Glutamatergic neuron (in vitro differentiated cells): ENCODE measurements around the gene RPS6KB2. TPM values are rescaled to one million over a fixed set of nuclear protein-coding genes. Genes with fewer than 3 reads are reported as not detected.
A peak's percentile ranks its signal among the peaks of the same experiment; 100 is the strongest.

Experiments
- DNase-seq: peaks from one replicate; pipeline ENCODE4 v3.0.0; 2022
- H3K27ac Mint-ChIP-seq: one replicate; pipeline ENCODE4 v1.8.0; 2020; ENCODE audit warnings: mild to moderate bottlenecking, mixed read lengths, inconsistent platforms; ENCODE audit not compliant: unreplicated experiment
- H3K27me3 Mint-ChIP-seq: one replicate; pipeline ENCODE4 v1.8.0; 2020; ENCODE audit warnings: mild to moderate bottlenecking, moderate library complexity, mixed read lengths, inconsistent platforms; ENCODE audit not compliant: unreplicated experiment
- H3K36me3 Mint-ChIP-seq: one replicate; pipeline ENCODE4 v1.8.0; 2020; ENCODE audit warnings: mild to moderate bottlenecking, mixed read lengths, inconsistent platforms; ENCODE audit not compliant: unreplicated experiment
- H3K4me1 Mint-ChIP-seq: one replicate; pipeline ENCODE4 v1.8.0; 2020; ENCODE audit warnings: mild to moderate bottlenecking, low read depth, mixed read lengths, inconsistent platforms; ENCODE audit not compliant: unreplicated experiment
- H3K4me3 Mint-ChIP-seq: one replicate; pipeline ENCODE4 v1.8.0; 2020; ENCODE audit warnings: mild to moderate bottlenecking, mixed read lengths, inconsistent platforms; ENCODE audit not compliant: unreplicated experiment
- H3K9me3 Mint-ChIP-seq: one replicate; pipeline ENCODE4 v1.8.0; 2020; ENCODE audit warnings: mild to moderate bottlenecking, moderate library complexity, mixed read lengths, inconsistent platforms; ENCODE audit not compliant: unreplicated experiment
- CTCF ChIP-seq: fragments of 200-600 bp; sonication (generic); IDR thresholded peaks from one replicate; pipeline ENCODE4 v1.5.0; 2021; ENCODE audit not compliant: partially characterized antibody, unreplicated experiment
- total RNA-seq: library from RNA; stranded (reverse); fragmentation: NEBNext Ultra II Directional; extraction: Animal tissue kit (Norgen Biotek cat#: 25700); gene quantifications from one replicate; pipeline ENCODE4 v1.2.1, GENCODE V29; 2021; ENCODE audit not compliant: unreplicated experiment

The RPS6KB2 gene
- total RNA-seq, 1 donor from 2014 or later: 69.0 TPM

- Mint-ChIP-seq H3K4me3 (no peak within 1 kb of the TSS), H3K9me3 (peaks cover 2% of the 10 kb centered on the region), H3K36me3 (no peaks in the 10 kb centered on the region), H3K4me1 (peaks cover 7% of the 10 kb centered on the region), H3K27ac (peak within 1 kb of the TSS; percentile 95), H3K27me3 (peaks cover 17% of the 10 kb centered on the region)
- TF ChIP-seq CTCF: no peak
- no peak for DNase-seq
These were observed 9.0 kb downstream of the RPS6KB2 start, which contains the start of gene PTPRCAP for GRCh38 chr11:67437082-67437808. Gene PTPRCAP, minus strand, starts transcription at chr11:67437682. Its CDS starts 63 bp downstream, at chr11:67437619.

- Mint-ChIP-seq H3K27me3 (peaks cover 19% of the 10 kb centered on the region), H3K36me3 (no peaks in the 10 kb centered on the region), H3K4me1 (peaks cover 7% of the 10 kb centered on the region), H3K9me3 (peaks cover 2% of the 10 kb centered on the region), H3K4me3 (no peak overlapping the region), H3K27ac (peak overlapping the region; percentile 70)
- no peak for TF ChIP-seq CTCF
- no peak for DNase-seq
These were observed 9.5 kb downstream of the RPS6KB2 start for GRCh38 chr11:67437809-67438157.

GRCh38 chr11:67438158-67438902 is 10.0 kb downstream of the RPS6KB2 start:
- Mint-ChIP-seq H3K9me3 (peaks cover 2% of the 10 kb centered on the region), H3K36me3 (no peaks in the 10 kb centered on the region), H3K27me3 (peaks cover 19% of the 10 kb centered on the region), H3K4me1 (peaks cover 7% of the 10 kb centered on the region), H3K4me3 (no peak overlapping the region), H3K27ac (peak overlapping the region; percentile 70)
- DNase-seq: peak; percentile 49
- TF ChIP-seq CTCF: no peak

GRCh38 chr11:67439321-67440228 is 11.3 kb downstream of the RPS6KB2 start:
- Mint-ChIP-seq H3K4me3 (no peak overlapping the region), H3K4me1 (peaks cover 7% of the 10 kb centered on the region), H3K36me3 (no peaks in the 10 kb centered on the region), H3K9me3 (peaks cover 3% of the 10 kb centered on the region), H3K27ac (peak overlapping the region; percentile 73), H3K27me3 (peaks cover 20% of the 10 kb centered on the region)
- DNase-seq: no peak
- no peak for TF ChIP-seq CTCF
